ENCODE results near the gene NEDD9. TPM values are rescaled to one million over a fixed set of nuclear protein-coding genes. Genes with fewer than 3 reads are reported as not detected.

NEDD9 gene
- total and polyA plus RNA-seq, 10 of the 15 experiments (the other 5 are each of a cell fraction or from before 2014, with no cell fraction given) = 4.9 to 92.6 (median 14.6) TPM

- Histone ChIP-seq H3K36me3 (ENCODE audit: control insufficient read depth in 2 of 2, insufficient read depth in 2 of 2, low read length in 1 of 2) (peaks cover 10 to 24% of the 10 kb centered on the region in 2 experiments), H3K9me3 (replicated peaks; ENCODE audit: control insufficient read depth, insufficient read depth, low read length) (no peaks in the 10 kb centered on the region), H2AFZ (ENCODE audit: control insufficient read depth, low read depth, low read length) (no peak overlapping the region), H3K27me3 (replicated peaks in 1 of 2; ENCODE audit: control insufficient read depth in 2 of 2, insufficient read depth in 2 of 2, low read length in 1 of 2) (no peaks in the 10 kb centered on the region), H3K9ac (ENCODE audit: control insufficient read depth, insufficient read depth, low read length) (no peak overlapping the region), H3K4me2 (ENCODE audit: control insufficient read depth, insufficient read depth) (no peak overlapping the region), H3K79me2 (ENCODE audit: control insufficient read depth, insufficient read depth, low read length) (peaks cover 5% of the 10 kb centered on the region), H3K4me3 (no peak overlapping the region), H3K4me1 (ENCODE audit: control insufficient read depth, insufficient read depth, low read length) (no peaks in the 10 kb centered on the region), H3K27ac (ENCODE audit: control insufficient read depth, insufficient read depth) (no peak overlapping the region), H4K20me1 (ENCODE audit: control insufficient read depth, insufficient read depth) (no peaks in the 10 kb centered on the region)
- DNase-seq (ENCODE audit: low read depth, low spot score) (no peak), ATAC-seq (no peak), FAIRE-seq (no peak)
- CTCF ChIA-PET = no interaction called here
- intact Hi-C loops (cut with micrococcal nuclease; ENCODE audit: unreplicated experiment) = no loop called here
- BruUV-seq (replicated peaks) = no TSS peak
- TF ChIP-seq BRCA1 (IDR thresholded peaks at IDR 0.05; ENCODE audit: low read depth, low read length) = no peak
- no peak for TF ChIP-seq SPI1 (IDR thresholded peaks at IDR 0.05; ENCODE audit: borderline replicate concordance, insufficient read depth, low read depth, low read length)
- no peak for TF ChIP-seq MAX (IDR thresholded peaks at IDR 0.05; ENCODE audit: low read depth, low read length)
- no peak for TF ChIP-seq NFIC (IDR thresholded peaks at IDR 0.05; ENCODE audit: low read depth, low read length)
- no peak for TF ChIP-seq SREBF2 (IDR thresholded peaks at IDR 0.05; ENCODE audit: low read length)
- WGBS (ENCODE audit: insufficient coverage, insufficient replicate concordance, low lambda C conversion rate, missing lambda C conversion rate) = 88% methylated on average over 16 of the region's 16 CpGs
- POLR2A ChIA-PET = interaction anchor here (1.3 kb wide), 1 partner anchor 40 kb away, joined by 3 read pairs; no protein-coding TSS in a partner anchor
- RAD21 ChIA-PET (ENCODE audit: unreplicated experiment) = interaction anchor here (0.5 to 1.4 kb wide), 2 partner anchors 281 to 1258 kb away, joined by 3 to 4 read pairs; no protein-coding TSS in a partner anchor
- in situ Hi-C loops (cut with MboI) = no loop called here
- SMC1A ChIA-PET (ENCODE audit: uncharacterized antibody, unreplicated experiment) = interaction anchor here (1.1 to 6.6 kb wide), 5 partner anchors 9 to 62 kb away, joined by 3 to 62 read pairs (median 3); partner anchors contain the start of gene NEDD9
Observed at GRCh38 chr6:11214084-11214833, 18.2 kb downstream of the NEDD9 start.

All from GM12878 (cell line).